ENCODE results near the gene KLK13.

The KLK13 gene

DNA sequence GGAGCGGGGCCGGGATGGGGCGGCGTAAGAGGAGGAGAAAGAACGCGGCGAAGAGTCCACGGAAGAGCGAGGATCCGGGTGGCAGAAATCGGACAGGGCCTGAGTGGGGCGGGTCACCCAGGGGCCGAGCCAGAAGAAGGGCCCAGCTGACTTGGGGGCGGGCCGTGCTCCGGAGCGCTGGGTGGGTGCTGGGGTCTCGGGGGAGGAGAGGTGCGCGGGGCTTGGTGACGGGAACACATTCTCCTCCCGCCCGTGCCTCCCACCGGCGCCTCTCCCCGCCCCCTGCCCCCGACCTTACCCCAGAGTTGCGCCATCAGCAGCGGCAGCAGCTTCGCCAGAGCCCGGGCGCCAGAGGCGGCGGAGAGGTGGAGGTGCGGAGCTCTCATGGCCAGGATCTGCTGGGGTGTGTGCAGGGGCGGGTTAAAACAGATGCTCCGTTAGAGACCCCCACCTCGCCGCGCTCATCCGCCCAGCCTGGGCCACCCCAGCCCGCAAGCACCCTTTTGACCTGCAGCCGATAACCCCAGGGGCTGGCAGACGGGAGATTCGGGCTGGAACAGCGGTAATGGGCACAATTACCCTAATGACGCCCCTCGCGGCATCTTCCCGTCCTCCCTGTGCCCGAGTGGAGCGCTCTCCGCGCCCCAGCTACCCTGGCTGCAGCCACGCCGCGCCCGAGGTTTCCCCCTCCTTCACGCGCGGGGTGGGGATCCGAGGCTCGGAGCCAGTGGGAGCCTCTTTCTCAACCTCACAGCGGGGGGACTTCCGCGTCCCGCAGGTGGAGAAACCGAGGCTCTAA is 45.9 kb downstream of the KLK13 start:
- Histone ChIP-seq H3K27me3 (replicated peaks; ENCODE audit: control insufficient read depth, insufficient read depth, low read length) (no peaks in the 10 kb centered on the region; the same call in none of the 2 replicates), H3K4me3 (replicated peaks; ENCODE audit: low read depth, low read length) (no peak overlapping the region), H3K36me3 (ENCODE audit: control insufficient read depth, insufficient read depth, low read length) (no peaks in the 10 kb centered on the region)
- TF ChIP-seq CTCF (IDR thresholded peaks at IDR 0.05; ENCODE audit: insufficient read depth, low read length, poor library complexity, severe bottlenecking) = no peak
- no peak for DNase-seq (ENCODE audit: extremely low read depth, insufficient read length)

DNA sequence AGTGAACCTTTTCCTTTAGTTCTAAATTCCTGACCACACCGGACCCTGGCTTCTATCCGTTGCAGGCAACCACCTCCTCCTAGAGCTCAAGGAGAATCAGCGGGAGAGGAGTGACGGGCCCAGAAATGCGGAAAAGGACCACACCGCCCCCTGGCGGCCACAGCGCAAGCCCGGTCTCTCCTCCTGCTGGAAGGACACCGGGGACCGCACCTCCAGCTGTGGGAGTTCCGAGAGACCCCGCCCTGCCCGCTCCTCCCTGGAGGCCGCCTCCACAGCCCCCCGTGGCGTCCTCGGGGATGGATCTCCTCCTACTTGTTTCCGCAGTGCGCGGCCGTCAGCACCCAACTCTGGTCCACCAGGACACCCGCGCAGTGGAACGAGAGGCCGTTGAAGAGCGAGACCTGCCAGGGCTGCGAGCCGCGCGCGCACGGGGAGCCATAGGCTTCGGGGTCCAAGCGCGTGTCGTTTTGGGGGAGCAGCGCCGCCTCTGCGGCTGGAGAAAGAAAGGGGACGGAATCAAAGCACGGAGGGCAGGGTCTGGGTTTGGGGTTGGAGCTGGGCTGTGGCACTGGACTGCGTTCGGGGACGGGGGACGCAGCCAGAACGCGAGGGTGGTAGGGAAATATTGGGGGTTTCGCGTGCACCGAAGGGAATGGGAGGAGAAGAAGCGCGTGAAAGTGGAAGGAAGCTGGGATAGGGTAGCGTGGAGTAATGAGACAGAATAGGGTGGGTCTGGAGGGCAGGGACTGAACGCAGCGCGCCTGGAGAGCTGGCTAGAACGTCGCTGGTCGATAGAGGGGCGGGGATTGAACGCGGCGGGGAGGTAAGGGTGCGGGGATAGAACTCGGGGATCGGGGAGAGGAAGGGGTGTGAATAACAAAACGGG is 47.9 kb downstream of the KLK13 start:
- no peak overlapping the region for H3K4me3 ChIP-seq (replicated peaks; ENCODE audit: low read depth, low read length)
- TF ChIP-seq CTCF (IDR thresholded peaks at IDR 0.05; ENCODE audit: insufficient read depth, low read length, poor library complexity, severe bottlenecking) = peak; percentile 52
- DNase-seq (ENCODE audit: extremely low read depth, insufficient read length) = no peak
- H3K27me3 ChIP-seq (replicated peaks; ENCODE audit: control insufficient read depth, insufficient read depth, low read length) = no peaks in the 10 kb centered on the region; the same call in 1 of the 2 replicates
- H3K36me3 ChIP-seq (ENCODE audit: control insufficient read depth, insufficient read depth, low read length) = no peaks in the 10 kb centered on the region

DNA sequence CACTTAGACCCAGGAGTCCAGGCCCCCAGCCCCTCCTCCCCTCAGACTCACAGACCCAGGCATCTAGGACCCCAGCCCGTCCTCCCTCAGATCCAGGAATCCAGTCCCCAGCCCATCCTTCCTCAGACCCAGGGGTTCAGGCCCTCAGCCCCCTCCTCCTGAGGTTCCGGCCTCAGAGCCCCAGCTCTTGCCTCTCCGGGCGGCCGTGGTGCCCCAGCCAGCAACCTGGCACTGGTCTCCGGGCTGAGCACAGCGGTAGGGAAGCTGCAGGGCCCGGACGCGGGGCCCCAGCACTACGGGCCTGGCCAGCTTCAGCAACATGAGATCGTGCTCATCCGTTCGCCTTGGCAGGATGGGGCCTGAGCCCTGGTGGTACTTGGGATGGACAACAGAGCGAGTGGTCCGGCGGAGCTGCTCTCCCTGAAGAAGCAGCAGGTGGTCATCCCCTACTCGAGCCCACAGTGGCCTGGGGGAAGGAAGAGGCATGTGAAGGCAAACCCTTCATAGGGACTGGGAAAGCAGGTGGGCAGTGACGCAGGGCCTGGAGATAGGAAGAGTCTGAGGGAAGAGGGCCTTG is 49.1 kb downstream of the KLK13 start:
- TF ChIP-seq CTCF (IDR thresholded peaks at IDR 0.05; ENCODE audit: insufficient read depth, low read length, poor library complexity, severe bottlenecking) = no peak
- Histone ChIP-seq H3K4me3 (replicated peaks; ENCODE audit: low read depth, low read length) (no peak overlapping the region), H3K36me3 (ENCODE audit: control insufficient read depth, insufficient read depth, low read length) (no peaks in the 10 kb centered on the region), H3K27me3 (replicated peaks; ENCODE audit: control insufficient read depth, insufficient read depth, low read length) (no peaks in the 10 kb centered on the region; the same call in 1 of the 2 replicates)
- DNase-seq (ENCODE audit: extremely low read depth, insufficient read length) = no peak

GRCh38 chr19:51014242-51014641 is 50.6 kb downstream of the KLK13 start:
- TF ChIP-seq CTCF (IDR thresholded peaks at IDR 0.05; ENCODE audit: insufficient read depth, low read length, poor library complexity, severe bottlenecking) = no peak
- H3K36me3 ChIP-seq (ENCODE audit: control insufficient read depth, insufficient read depth, low read length) = no peaks in the 10 kb centered on the region
- DNase-seq (ENCODE audit: extremely low read depth, insufficient read length) = no peak
- no peaks in the 10 kb centered on the region; the same call in 1 of the 2 replicates for H3K27me3 ChIP-seq (replicated peaks; ENCODE audit: control insufficient read depth, insufficient read depth, low read length)
- no peak overlapping the region for H3K4me3 ChIP-seq (replicated peaks; ENCODE audit: low read depth, low read length)

DNA sequence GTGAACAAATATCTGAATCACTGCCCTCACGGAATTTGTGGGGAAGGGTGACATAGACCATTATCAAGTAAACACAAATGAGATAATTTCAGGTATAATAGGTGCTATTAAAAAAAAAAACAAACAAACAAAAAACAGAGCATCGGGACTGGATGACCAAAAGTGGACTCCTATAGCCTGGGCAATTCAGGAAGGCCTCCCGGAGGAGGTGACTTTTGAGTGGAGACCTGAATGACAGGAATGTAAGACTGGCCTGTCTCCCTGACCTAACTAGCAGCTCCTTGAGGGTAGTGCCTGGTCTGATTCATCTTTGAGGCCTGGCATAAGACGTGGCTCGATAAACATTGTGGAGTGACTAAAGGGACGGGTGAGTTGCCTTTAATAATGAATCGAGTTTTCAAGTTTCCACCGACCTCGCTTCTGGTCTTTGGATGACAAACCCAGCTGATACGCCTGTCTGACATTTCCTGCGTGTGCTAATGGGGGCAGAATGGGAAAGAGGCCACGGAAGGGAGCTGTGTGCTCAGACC is 52.2 kb downstream of the KLK13 start:
- H3K4me3 ChIP-seq (replicated peaks; ENCODE audit: low read depth, low read length) = no peak overlapping the region
- no peaks in the 10 kb centered on the region; the same call in 1 of the 2 replicates for H3K27me3 ChIP-seq (replicated peaks; ENCODE audit: control insufficient read depth, insufficient read depth, low read length)
- no peaks in the 10 kb centered on the region for H3K36me3 ChIP-seq (ENCODE audit: control insufficient read depth, insufficient read depth, low read length)
- TF ChIP-seq CTCF (IDR thresholded peaks at IDR 0.05; ENCODE audit: insufficient read depth, low read length, poor library complexity, severe bottlenecking) = no peak
- no peak for DNase-seq (ENCODE audit: extremely low read depth, insufficient read length)

Data from GM06990 (cell line).